ENCODE results near the gene CAPZB. TPM values are rescaled to one million over a fixed set of nuclear protein-coding genes. Genes with fewer than 3 reads are reported as not detected.

Gene CAPZB
- polyA plus RNA-seq, 2 of the 4 experiments (the other 2 are of a cell fraction) = 133 to 296 TPM

GRCh38 chr1:19390166-19390850 lies 95.0 kb downstream of the CAPZB start (continued):
- TF ChIP-seq MAZ (IDR thresholded peaks at IDR 0.05; ENCODE audit: borderline replicate concordance, low read depth, low read length) = no peak

GRCh38 chr1:19388980-19389379 lies 96.4 kb downstream of the CAPZB start:
- WGBS (ENCODE audit: missing lambda C conversion rate) = 96% methylated on average over 9 of the region's 9 CpGs
- ChIA-PET CTCF (interaction anchor here (1.1 kb wide), 1 partner anchor 265 kb away, joined by 4 read pairs; no protein-coding TSS in a partner anchor), POLR2A (no interaction called here)
- H3K4me2 ChIP-seq = no peak overlapping the region
- no peak for DNase-seq (ENCODE audit: low read depth in 1 of 2, low spot score in 1 of 2)
- H3K4me3 ChIP-seq = no peak overlapping the region
- TF ChIP-seq, protein P1, sequence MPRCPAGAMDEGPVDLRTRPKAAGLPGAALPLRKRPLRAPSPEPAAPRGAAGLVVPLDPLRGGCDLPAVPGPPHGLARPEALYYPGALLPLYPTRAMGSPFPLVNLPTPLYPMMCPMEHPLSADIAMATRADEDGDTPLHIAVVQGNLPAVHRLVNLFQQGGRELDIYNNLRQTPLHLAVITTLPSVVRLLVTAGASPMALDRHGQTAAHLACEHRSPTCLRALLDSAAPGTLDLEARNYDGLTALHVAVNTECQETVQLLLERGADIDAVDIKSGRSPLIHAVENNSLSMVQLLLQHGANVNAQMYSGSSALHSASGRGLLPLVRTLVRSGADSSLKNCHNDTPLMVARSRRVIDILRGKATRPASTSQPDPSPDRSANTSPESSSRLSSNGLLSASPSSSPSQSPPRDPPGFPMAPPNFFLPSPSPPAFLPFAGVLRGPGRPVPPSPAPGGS (IDR thresholded peaks at IDR 0.05) = no peak
- TF ChIP-seq, protein P2, sequence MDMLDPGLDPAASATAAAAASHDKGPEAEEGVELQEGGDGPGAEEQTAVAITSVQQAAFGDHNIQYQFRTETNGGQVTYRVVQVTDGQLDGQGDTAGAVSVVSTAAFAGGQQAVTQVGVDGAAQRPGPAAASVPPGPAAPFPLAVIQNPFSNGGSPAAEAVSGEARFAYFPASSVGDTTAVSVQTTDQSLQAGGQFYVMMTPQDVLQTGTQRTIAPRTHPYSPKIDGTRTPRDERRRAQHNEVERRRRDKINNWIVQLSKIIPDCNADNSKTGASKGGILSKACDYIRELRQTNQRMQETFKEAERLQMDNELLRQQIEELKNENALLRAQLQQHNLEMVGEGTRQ (IDR thresholded peaks at IDR 0.05) = no peak
- TF ChIP-seq ZC3H11A (IDR thresholded peaks at IDR 0.05) = no peak
- TF ChIP-seq CHD4 (IDR thresholded peaks at IDR 0.05; ENCODE audit: borderline replicate concordance) = no peak
- TF ChIP-seq HOXA7 (CRISPR knock-in tag; IDR thresholded peaks at IDR 0.05) = no peak
- TF ChIP-seq EHF (CRISPR knock-in tag; IDR thresholded peaks at IDR 0.05) = no peak
- no peak for TF ChIP-seq FOSL2 (IDR thresholded peaks at IDR 0.05)
- no peak for TF ChIP-seq FOSL2 (CRISPR knock-in tag; IDR thresholded peaks at IDR 0.05)
- TF ChIP-seq MAZ (IDR thresholded peaks at IDR 0.05; ENCODE audit: borderline replicate concordance, low read depth, low read length) = no peak
- no peak for TF ChIP-seq HES2 (IDR thresholded peaks at IDR 0.05)
- TF ChIP-seq NFE2L2 (conservative IDR thresholded peaks at IDR 0.05; ENCODE audit: low read length) = no peak
- no peak for TF ChIP-seq RCOR1 (IDR thresholded peaks at IDR 0.05; ENCODE audit: low read depth, low read length)
- no peak for TF ChIP-seq CEBPB (IDR thresholded peaks at IDR 0.05)
- no peak for FAIRE-seq
- no peak for ATAC-seq
- peaks cover 3% of the 10 kb centered on the region; the same call in 1 of the 3 replicates for H3K4me1 ChIP-seq
- H3K9me3 ChIP-seq = no peaks in the 10 kb centered on the region
- H3K27ac ChIP-seq = no peak overlapping the region

DNA sequence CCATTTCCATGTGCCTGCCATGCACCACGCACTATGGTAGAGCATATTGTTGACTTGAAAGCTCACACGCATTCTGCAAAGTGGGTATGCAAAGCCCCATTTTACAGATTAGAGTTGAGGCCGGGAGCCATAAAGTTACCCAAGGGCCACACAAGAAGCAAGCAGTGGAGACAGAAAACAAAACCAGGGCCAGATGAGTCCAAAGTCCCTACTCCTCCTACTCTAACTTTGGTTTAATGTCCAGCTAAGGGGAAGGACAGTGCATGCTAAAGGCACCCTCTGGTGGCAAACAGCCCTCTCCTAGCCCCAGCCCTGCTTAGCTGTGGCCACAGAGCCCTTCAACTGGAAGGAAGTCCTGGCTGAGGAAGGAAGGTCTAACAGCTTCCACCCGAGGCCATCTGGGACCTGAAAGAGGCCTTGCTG lies 98.3 kb downstream of the CAPZB start:
- 88% methylated on average over 4 of the region's 4 CpGs for WGBS (ENCODE audit: missing lambda C conversion rate)
- no peak overlapping the region for H3K27ac ChIP-seq

DNA sequence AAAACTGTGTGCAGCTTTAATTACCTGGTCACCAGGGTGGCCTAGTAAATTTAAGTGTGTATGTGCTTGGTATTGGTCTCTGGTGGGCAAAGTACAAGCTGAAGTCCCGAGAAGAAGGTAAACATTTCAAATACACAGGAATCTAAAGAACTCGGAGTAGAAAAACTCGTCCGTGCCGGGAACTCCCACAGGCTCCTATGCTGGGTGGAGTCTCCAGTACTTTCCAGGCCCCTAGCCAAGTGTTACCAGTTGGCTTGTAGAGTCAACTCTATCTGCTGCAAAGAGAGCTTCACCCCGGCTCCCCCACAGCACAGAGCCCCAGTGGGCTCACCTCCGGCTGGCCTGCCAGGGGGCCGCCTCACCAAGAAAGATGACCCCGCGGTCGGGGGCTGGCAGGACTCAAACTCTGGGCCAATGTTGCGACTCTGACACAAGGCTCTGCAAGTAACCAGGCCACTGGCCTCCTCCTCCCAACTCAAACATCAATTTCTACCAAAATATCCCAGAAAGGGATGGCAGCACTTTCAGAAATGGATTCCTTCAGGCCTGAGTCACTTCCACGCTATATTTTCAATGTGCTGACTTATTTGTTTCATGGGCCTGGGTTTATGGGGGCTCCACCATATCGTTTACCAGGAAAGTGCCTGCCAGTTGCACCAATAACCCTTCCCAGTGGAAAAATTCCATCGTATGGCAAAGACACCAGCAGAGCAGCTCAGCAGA lies 99.3 kb downstream of the CAPZB start:
- 78% methylated on average over 12 of the region's 15 CpGs for WGBS (ENCODE audit: missing lambda C conversion rate)
- H3K9me3 ChIP-seq = no peaks in the 10 kb centered on the region
- H3K4me1 ChIP-seq = peaks cover 3% of the 10 kb centered on the region; the same call in 1 of the 3 replicates
- no peak for ATAC-seq
- no peak for TF ChIP-seq CBX2 (IDR thresholded peaks at IDR 0.05; ENCODE audit: borderline replicate concordance, low read depth)
- TF ChIP-seq FOXS1 (CRISPR knock-in tag; IDR thresholded peaks at IDR 0.05) = no peak
- no peak for TF ChIP-seq ZC3H11A (IDR thresholded peaks at IDR 0.05)
- TF ChIP-seq EHF (CRISPR knock-in tag; IDR thresholded peaks at IDR 0.05) = no peak
- TF ChIP-seq, protein P3, sequence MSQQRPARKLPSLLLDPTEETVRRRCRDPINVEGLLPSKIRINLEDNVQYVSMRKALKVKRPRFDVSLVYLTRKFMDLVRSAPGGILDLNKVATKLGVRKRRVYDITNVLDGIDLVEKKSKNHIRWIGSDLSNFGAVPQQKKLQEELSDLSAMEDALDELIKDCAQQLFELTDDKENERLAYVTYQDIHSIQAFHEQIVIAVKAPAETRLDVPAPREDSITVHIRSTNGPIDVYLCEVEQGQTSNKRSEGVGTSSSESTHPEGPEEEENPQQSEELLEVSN (IDR thresholded peaks at IDR 0.05; ENCODE audit: borderline replicate concordance, low read depth) = no peak
- TF ChIP-seq RAD21 (conservative IDR thresholded peaks at IDR 0.05 in 1 of 2, IDR thresholded peaks at IDR 0.05 in 1 of 2) = no peak
- TF ChIP-seq KDM1A (IDR thresholded peaks at IDR 0.05; ENCODE audit: low read depth) = no peak
- no peak for TF ChIP-seq CBX8 (IDR thresholded peaks at IDR 0.05)
- no peak for TF ChIP-seq EHMT2 (IDR thresholded peaks at IDR 0.05; ENCODE audit: low read depth)
- no peak for TF ChIP-seq EP300 (IDR thresholded peaks at IDR 0.05)
- TF ChIP-seq ZNF302 (CRISPR knock-in tag; IDR thresholded peaks at IDR 0.05) = no peak
- TF ChIP-seq TP53 (CRISPR knock-in tag; IDR thresholded peaks at IDR 0.05) = no peak
- no peak overlapping the region for H3K4me3 ChIP-seq
- no peak for FAIRE-seq
- H3K4me2 ChIP-seq = no peak overlapping the region
- CTCF ChIA-PET = interaction anchor here (1.0 to 4.0 kb wide), 3 partner anchors 12 to 265 kb away, joined by 3 to 19 read pairs (median 5); no protein-coding TSS in a partner anchor
- no peak for DNase-seq (ENCODE audit: low read depth in 1 of 2, low spot score in 1 of 2)
- POLR2A ChIA-PET = no interaction called here
- H3K27ac ChIP-seq = no peak overlapping the region

More for the DNA sequence above, 98.3 kb downstream of the CAPZB start:
- ATAC-seq = no peak
- ChIA-PET POLR2A (no interaction called here), CTCF (interaction anchor here (0.5 to 1.8 kb wide), 4 partner anchors 12 to 1823 kb away, joined by 3 to 5 read pairs (median 4); no protein-coding TSS in a partner anchor)
- no peak for FAIRE-seq
- Histone ChIP-seq H3K4me2 (no peak overlapping the region), H3K9me3 (no peaks in the 10 kb centered on the region), H3K4me1 (peaks cover 3% of the 10 kb centered on the region; the same call in 1 of the 3 replicates), H3K4me3 (no peak overlapping the region)
- TF ChIP-seq NFE2L2 (conservative IDR thresholded peaks at IDR 0.05; ENCODE audit: low read length) = no peak
- no peak for TF ChIP-seq NR3C1 (IDR thresholded peaks at IDR 0.05)
- no peak for TF ChIP-seq HES2 (IDR thresholded peaks at IDR 0.05)
- TF ChIP-seq MYC (IDR thresholded peaks at IDR 0.05; ENCODE audit: borderline replicate concordance, low read length) = no peak
- TF ChIP-seq ZC3H11A (IDR thresholded peaks at IDR 0.05) = no peak
- no peak for TF ChIP-seq GATA3 (IDR thresholded peaks at IDR 0.05; ENCODE audit: borderline replicate concordance)
- no peak for DNase-seq (ENCODE audit: low read depth in 1 of 2, low spot score in 1 of 2)

Data from A549 (cell line).